Body of pancreas (tissue), 4 donors: ENCODE data around the gene NELFA. TPM values are rescaled to one million over a fixed set of nuclear protein-coding genes. Genes with fewer than 3 reads are reported as not detected.
A peak's percentile ranks its signal among the peaks of the same experiment; 100 is the strongest.

ENCODE experiments used
- ATAC-seq: fragments of 150-250 bp; one replicate; pipeline ENCODE4 v1.9.1; 2016
- DNase-seq, 4 donors: peaks; one replicate each; pipeline ENCODE4 v3.0.0-alpha.2; 2019
- H3K27ac ChIP-seq, 4 donors: fragments of 200-600 bp; sonication (generic); 1 replicate in 3 of 4; 2 replicates in 1 of 4; pipeline versions ENCODE4 v1.5.1 to v1.6.1; 2016 to 2019; ENCODE audit warnings: mild to moderate bottlenecking in 1 of 4, mixed read lengths in 1 of 4, moderate library complexity in 1 of 4
- H3K27me3 ChIP-seq, 2 donors: fragments of 200-600 bp; sonication (generic); one replicate each; pipeline ENCODE4 v1.6.0; 2016; ENCODE audit warnings: mild to moderate bottlenecking in 1 of 2
- H3K36me3 ChIP-seq, 2 donors: fragments of 200-600 bp; sonication (generic); replicated peaks in 1 of 2; 2 replicates each; pipeline ENCODE4 v1.5.1; 2016; ENCODE audit warnings: low read depth in 2 of 2; ENCODE audit not compliant: insufficient read depth in 1 of 2
- H3K4me1 ChIP-seq: fragments of 200-600 bp; sonication (generic); one replicate; pipeline ENCODE4 v1.6.0; 2016
- H3K4me3 ChIP-seq, 2 donors: fragments of 200-600 bp; sonication (generic); 1 replicate in 1 of 2; 2 replicates in 1 of 2; pipeline ENCODE4 v1.5.1; 2016 to 2019
- H3K9me3 ChIP-seq, 3 donors: fragments of 200-600 bp; sonication (generic); 1 replicate in 2 of 3; 2 replicates in 1 of 3; pipeline ENCODE4 v1.5.1; 2016
- CTCF ChIP-seq, 7 experiments: fragments of 450-650 bp in 4 of 7; fragments of 200-600 bp in 3 of 7; sonication (generic) in 3 of 7; IDR thresholded peaks; one replicate each; pipeline ENCODE4 v1.5.1; 2016 to 2019; ENCODE audit warnings: antibody characterized with exemption in 7 of 7
- POLR2A ChIP-seq, 3 donors: fragments of 450-650 bp; IDR thresholded peaks; one replicate each; pipeline ENCODE4 v1.6.1; 2016; ENCODE audit warnings: antibody characterized with exemption in 3 of 3, mild to moderate bottlenecking in 2 of 3
- WGBS, 2 donors: methylation state at CpG; one replicate each; pipeline ENCODE4 v1.1.5; 2017; 5-methylcytosine and 5-hydroxymethylcytosine counted together
- intact Hi-C: fragments of 100-400 bp; cut with DNase I; formaldehyde crosslinking; loops from one replicate; pipeline ENCODE4 v1.15.1; 2023
- total RNA-seq, 2 donors: library from RNA; depleted of rRNA; stranded (reverse); fragments of >200 nt; gene quantifications; one replicate each; pipeline ENCODE4 v1.1.0, GENCODE V29; 2016

NELFA gene
- total RNA-seq: 10 to 100 TPM; 19.7 to 74.5 TPM

GRCh38 chr4:2008921-2009650 is at the start of gene NELFA:
NELFA (minus strand) TSS chr4:2008974; CDS start chr4:2008959, 15 bp downstream.
- peak; percentile 85 to 92 (median 91) for TF ChIP-seq POLR2A (IDR thresholded peaks at IDR 0.05)
- TF ChIP-seq CTCF (IDR thresholded peaks at IDR 0.05): peak in 6 of 7 experiments; percentile 18 to 83 (median 52)
- intact Hi-C loops: no loop called here
- Histone ChIP-seq H3K9me3 (no peaks in the 10 kb centered on the region), H3K4me1 (peaks cover 21% of the 10 kb centered on the region), H3K27ac (peak within 1 kb of the TSS; percentile 94 to 99 (median 98)), H3K36me3 (no peaks in the 10 kb centered on the region), H3K27me3 (no peaks in the 10 kb centered on the region), H3K4me3 (peak within 1 kb of the TSS; percentile 67 to 77)
- peak; percentile 96 to 98 (median 97) for DNase-seq
- WGBS, 2 donors: 0% methylated on average over 2 to 47 of the region's 95 CpGs
- peak; percentile 89 for ATAC-seq

- no peak overlapping the region for H3K4me3 ChIP-seq
- no peaks in the 10 kb centered on the region for H3K36me3 ChIP-seq
- WGBS, 2 donors: 79% methylated on average over 26 of the region's 26 CpGs
- DNase-seq (no peak), ATAC-seq (no peak)
- no peak overlapping the region for H3K27ac ChIP-seq
- TF ChIP-seq POLR2A (IDR thresholded peaks at IDR 0.05): no peak
- TF ChIP-seq CTCF (IDR thresholded peaks at IDR 0.05): no peak
- intact Hi-C loops: no loop called here
- no peaks in the 10 kb centered on the region for H3K9me3 ChIP-seq
- peaks cover 24% of the 10 kb centered on the region for H3K4me1 ChIP-seq
- H3K27me3 ChIP-seq: no peaks in the 10 kb centered on the region
Measured at GRCh38 chr4:2057382-2058065, 48.8 kb upstream of the NELFA start.

- Histone ChIP-seq H3K9me3 (no peaks in the 10 kb centered on the region), H3K4me3 (no peak overlapping the region), H3K27ac (no peak overlapping the region), H3K36me3 (no peaks in the 10 kb centered on the region), H3K27me3 (no peaks in the 10 kb centered on the region), H3K4me1 (peaks cover 5% of the 10 kb centered on the region)
- 78 to 79% methylated on average over 6 of the region's 6 CpGs for WGBS, 2 donors
- intact Hi-C loops: no loop called here
- ATAC-seq: no peak
- TF ChIP-seq POLR2A (IDR thresholded peaks at IDR 0.05): no peak
- TF ChIP-seq CTCF (IDR thresholded peaks at IDR 0.05): no peak
- no peak for DNase-seq
Measured at GRCh38 chr4:2054217-2054616, 45.4 kb upstream of the NELFA start.

GRCh38 chr4:2051086-2051485 is 42.3 kb upstream of the NELFA start:
- Histone ChIP-seq H3K4me3 (no peak overlapping the region), H3K9me3 (no peaks in the 10 kb centered on the region), H3K27ac (no peak overlapping the region), H3K36me3 (no peaks in the 10 kb centered on the region), H3K27me3 (no peaks in the 10 kb centered on the region), H3K4me1 (no peaks in the 10 kb centered on the region)
- intact Hi-C loops: no loop called here
- ATAC-seq (no peak), DNase-seq (no peak)
- 83 to 85% methylated on average over 9 to 10 of the region's 10 CpGs for WGBS, 2 donors
- TF ChIP-seq POLR2A (IDR thresholded peaks at IDR 0.05): no peak
- TF ChIP-seq CTCF (IDR thresholded peaks at IDR 0.05): no peak
